ENCODE measurements around the gene OLA1.

OLA1 gene

DNA sequence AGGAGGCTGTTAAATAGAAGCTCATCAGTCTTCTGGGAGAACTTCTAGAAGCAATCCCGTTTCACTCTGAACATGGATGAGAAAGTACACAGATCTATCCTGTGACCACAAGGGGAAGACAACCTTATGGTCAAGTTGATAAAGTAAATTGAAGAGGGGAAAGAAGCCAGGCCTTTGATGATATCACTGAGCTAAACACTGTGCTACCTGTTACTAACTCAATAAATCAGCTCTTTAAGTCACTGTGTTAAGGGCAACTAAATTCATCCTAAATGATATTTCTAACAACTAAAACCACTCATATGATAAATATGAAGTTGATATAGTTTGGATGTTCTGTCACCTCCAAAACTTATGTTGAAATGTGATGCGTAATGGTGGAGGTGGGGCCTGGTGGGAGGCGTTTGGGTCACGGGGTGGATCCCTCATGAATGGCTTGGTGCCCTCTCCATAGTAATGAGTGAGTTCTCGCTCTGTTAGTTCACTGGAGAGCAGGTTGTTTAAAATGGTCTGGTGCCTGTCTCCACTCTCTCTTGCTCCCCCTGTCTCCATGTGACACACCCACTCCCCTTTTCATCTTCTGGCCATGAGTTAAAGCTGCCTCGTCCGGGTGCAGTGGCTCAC is 23.6 kb downstream of the OLA1 start:
- DNase-seq (ENCODE audit: low spot score) = no peak

DNA sequence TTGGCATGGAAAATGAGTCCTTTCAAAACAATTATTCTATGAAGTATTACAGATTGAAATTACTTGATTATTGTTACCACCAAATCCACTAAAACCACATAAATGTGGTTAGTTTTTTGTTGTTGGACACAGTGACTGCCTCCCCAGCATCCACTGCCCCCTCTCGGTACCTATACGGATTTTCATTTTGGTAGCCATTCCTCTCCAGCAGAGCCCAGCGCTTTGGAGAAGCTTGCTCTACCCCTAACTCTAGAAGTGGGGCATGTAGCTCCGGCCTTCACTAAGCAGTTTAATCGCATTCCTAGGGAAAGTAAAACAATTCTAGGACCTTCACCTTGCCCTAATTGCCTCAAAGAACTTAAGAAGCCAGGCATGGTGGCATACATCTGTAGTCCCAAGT is 24.2 kb downstream of the OLA1 start:
- no peak for DNase-seq (ENCODE audit: low spot score)

DNA sequence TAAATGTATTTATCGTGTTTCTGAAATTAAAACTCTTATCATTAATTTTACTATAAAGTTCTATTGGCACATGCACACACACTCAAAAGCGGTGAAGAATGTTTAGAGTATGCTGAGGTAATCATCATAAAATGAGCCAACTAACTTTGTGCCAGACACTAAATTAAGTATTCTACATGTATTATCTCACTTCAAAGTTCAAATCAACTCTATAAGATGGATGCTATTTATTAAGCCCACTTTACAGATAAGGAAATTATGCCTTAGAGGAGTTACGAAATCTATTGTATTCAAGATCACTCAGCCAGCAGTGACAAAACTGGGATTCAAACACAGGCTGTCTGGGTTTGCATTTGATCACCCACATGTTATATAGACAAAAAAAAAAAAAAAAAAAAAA is 24.9 kb downstream of the OLA1 start:
- no peak for DNase-seq (ENCODE audit: low spot score)

DNA sequence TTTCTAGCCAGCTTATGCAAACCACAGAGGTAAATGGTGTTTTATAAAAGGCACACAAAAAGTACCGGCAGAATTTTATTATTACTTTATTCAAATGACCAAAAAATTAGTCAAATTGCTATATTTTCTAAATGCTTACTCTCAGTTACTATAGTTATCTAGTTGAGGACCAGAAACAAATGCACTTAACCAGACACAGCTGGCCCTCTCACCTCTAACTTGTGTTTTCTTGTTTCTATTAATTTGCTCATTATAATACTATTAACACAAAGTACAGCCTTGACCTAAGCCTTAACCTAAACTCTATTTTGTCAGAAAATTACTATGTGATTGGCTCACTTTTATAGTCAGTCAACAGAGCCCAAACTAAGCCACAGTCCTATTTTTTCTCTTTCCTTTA is 26.2 kb downstream of the OLA1 start:
- DNase-seq (ENCODE audit: low spot score) = no peak

DNA sequence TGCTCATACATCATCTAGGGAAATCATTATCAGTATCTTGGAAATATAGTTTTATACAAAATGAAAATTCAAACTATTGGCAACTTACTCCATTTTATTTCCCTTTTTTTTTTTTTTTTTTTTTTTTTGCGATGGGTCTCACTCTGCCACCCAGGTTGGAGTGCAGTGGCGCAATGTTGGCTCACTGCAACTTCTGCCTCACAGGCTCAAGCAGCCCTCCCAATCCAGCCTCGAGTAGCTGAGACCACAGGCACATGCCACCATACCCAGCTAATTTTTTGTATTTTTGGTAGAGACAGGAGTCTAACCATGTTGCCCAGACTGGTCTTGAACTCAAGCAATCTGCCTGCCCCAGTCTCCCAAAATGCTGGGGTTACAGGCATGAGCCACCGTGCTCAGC is 29.0 kb downstream of the OLA1 start:
- DNase-seq (ENCODE audit: low spot score) = no peak

DNA sequence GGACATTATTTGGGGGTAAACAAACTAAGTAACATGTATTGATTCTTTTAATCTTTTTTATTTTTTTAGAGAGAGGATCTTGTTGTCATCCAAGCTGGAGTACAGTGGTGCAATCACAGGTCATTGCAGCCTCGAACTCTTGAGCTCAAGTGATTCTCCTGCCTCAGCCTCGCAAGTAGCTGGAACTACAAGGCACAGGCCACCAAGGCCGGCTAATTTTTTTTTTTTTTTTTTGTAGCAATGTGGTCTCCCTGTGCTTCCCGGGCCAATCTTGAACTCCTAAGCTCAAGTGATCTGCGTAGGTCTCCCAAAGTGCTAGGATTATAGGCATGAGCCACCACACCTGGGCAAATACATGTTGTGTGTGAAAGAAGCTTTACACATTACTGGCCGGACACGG is 29.6 kb downstream of the OLA1 start:
- no peak for DNase-seq (ENCODE audit: low spot score)

DNA sequence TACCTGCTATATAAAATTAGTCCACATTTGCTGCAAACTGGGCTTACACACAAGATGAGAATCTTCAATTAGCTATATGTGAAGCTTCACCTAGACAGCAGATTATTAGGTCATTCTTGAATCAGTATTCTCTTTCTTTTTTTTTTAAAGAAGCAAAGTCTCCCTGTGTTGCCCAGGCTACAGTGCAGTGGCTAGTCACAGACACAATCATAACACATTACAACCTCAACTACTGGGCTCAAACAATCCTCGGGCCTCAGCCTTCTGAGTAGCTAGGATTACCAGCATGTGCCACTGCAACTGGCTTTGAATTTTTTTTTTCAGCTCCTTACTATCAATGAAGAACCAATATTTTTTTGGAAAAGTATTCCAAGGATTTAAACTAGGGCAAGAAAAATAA is 30.5 kb downstream of the OLA1 start:
- peak; percentile 17 for DNase-seq (ENCODE audit: low spot score)

DNA sequence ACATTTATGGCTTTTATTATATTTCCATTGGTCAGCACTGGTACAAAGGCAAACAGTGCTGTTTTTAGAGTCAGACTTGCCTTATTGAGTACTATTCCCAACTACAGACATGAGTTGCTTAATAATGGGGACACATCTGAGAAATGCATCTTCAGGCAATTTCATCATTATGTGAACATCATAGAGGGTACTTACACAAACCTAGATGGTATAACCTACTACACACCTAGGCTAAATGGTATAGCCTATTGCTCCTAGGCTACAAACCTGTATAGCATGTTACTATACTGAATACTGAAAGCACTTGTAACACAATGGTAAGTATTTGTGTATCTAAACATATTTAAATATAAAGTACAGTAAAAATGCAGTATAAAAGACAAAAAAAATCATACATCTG is 36.4 kb downstream of the OLA1 start:
- no peak for DNase-seq (ENCODE audit: low spot score)

DNA sequence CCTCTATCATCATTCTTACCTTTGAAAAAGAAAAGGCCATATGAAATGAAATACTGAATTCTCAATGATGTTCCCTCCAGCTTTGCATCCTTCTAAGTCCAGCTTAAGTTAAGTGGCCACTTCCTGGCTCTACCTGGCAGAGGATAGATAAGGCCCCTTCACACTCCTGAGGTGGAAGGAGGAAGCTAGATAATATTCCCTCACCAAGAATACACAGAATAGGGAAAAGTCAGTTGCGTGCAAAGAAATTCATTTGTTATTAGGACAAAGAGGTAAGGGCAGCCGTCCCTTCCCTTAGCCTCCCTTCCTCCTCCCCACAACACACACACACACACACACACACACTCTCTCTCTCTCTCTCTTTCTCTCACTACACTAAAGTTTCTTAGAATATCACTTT is 37.5 kb downstream of the OLA1 start:
- DNase-seq (ENCODE audit: low spot score) = no peak

DNA sequence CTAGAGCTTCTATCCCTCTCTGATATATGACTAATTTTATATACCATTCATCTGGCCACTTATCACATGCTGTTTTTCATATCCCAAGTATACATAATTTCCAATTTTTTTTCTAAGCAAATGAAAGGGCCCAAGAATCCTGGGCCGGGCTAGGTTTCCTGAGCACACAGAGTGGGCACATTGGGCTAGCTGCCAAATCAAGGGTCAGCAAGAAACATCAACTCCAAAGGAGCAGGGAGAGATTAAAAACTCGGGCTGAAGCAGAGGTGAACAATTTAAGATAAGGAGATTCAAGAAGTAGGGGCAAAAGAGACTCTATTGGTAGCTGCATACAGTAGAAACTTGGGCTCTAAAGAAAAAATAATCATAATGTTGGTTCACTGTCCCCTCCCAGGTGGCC is 39.0 kb downstream of the OLA1 start:
- no peak for DNase-seq (ENCODE audit: low spot score)

DNA sequence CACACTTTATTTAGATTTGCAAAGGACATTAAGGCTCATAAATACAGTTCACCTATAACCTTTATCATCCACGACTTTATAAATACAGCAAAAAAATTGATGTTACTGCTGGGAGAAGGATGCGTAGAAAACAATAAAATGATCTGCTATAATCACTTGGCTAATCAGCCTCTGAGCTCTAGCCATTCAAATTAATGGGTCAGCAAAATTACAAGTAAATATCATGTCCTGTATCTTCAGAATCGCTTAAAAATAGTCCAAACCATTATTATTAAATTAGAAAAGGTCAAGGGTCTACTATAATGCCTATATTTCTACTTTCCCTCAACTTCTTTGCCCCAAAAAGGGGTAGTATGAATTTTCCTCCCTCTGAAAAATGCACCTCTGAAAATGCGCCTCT is 40.3 kb downstream of the OLA1 start:
- no peak for DNase-seq (ENCODE audit: low spot score)

DNA sequence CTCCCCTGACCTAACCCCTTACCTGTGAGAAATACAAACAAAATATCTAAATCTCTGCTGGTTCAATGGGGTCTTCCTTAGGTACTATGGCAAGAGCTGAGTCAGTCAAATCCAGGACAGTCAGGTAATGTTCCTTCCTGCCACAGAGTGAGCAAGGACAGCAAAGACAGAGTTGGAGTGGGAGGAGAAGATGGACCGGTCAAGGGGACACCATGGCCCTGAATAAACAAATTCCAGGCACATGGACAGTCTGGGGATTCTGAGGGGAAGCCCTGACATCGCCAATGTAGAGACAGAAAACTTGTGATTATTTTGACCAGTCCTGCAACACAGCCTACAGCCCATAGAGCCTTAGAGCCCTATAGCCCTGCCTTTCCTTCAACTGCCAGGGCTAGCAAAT is 42.8 kb downstream of the OLA1 start:
- no peak for DNase-seq (ENCODE audit: low spot score)

DNA sequence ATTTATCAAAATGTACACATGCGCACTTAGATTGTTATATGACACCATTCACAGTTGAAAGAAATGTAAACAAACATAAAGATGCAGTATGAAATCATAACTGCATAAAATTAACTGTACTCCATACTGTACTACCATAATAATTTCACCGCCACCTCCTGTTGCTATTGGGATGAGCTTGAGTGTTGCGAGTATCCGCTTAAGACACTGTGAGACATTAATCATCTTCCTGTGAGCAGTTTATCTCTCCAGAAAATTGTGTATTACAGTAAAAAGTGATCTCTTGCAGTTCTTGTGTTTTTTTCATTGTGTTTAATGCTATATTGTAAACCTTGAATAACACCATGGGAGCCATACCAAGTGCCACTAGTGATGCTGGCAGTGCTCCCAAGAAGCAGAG is 46.1 kb downstream of the OLA1 start:
- DNase-seq (ENCODE audit: low spot score) = no peak

DNA sequence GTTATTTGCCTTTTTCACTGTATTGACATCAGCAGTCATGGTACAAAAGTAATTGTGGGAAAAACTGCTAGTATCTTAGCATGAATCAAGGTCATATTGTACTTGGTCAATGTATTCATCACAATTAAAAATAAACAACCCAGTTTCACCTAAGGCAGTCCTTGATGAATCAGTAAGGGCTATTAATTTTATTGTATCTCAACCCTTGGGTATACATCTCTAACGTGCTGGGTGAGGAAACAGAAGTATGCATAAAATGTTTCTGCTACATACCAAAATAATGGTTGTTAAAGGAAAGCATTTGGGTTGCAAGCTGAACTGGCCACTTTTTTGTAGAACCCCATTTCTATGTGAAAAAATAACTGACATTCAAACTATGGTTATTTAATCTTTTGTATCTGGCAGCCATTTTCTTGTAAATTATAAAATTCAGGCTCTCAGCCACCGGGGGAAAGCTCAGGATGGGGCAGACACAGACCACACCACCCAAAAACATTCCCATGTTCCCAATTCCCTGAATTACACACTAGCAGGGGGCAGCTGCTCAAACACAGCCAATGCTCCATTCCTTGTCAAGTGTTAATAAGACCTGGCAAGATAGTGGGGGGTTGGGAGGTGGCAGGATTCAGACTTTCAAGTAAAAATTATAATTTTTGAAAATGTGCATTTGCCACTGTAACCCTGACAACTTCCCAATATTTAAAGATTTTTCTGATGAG is 49.3 kb downstream of the OLA1 start:
- DNase-seq (ENCODE audit: low spot score) = no peak

DNA sequence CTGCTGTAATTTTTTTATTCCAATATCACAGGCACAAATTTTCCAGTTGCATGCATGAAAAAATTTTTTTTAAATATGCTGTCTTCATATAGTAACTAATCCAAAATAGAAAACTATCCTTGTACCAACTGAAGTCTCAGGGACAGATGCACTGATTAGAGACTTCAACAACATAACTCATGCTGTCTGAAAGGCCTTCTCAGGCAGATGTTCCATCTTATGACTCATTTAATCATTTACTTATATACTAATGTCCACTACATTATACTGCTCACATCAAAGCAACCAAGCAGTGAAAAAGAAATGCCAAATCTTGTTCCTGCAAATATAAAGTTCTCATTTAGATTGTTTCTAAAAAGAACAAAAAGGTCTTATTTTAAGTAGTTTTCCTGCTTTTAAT is 53.1 kb downstream of the OLA1 start:
- DNase-seq (ENCODE audit: low spot score) = no peak

DNA sequence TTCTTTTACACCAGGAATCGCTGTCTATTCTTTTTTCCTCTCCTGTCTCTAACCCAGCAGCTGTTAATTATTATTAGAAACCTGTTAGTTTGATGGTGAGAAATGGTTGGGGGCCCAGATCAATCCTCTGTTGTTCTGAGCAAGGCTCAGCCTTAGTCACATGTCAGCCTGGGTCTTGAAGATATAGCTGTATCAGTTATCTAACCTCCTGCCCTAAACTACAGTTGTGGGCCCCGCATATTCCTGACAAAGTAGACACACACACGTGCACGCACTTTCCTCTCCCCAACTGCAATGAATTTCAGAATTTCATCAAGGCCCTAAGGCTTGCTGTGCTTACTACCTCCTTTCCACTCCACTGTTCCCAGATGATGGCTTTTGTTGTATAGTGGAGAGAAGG is 54.6 kb downstream of the OLA1 start:
- no peak for DNase-seq (ENCODE audit: low spot score)

DNA sequence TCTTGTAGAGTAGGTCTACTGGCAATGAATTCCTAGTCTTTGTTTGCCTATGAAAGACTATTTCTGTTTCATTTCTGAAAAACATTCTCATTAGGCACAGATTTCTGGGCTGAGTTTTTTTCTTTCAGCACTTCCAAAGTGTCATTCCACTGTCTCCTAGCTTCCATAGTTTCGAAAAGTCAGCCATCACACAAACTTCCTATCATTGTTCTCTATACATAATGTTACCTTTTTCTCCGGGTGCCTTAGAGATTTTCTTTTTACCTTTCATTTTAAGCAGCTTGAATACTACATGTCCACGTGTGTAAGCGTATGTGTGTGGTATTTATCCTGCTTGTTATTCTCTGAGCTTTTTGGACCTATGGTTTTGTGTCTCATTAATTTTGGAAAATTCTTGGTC is 55.7 kb downstream of the OLA1 start:
- DNase-seq (ENCODE audit: low spot score) = no peak

DNA sequence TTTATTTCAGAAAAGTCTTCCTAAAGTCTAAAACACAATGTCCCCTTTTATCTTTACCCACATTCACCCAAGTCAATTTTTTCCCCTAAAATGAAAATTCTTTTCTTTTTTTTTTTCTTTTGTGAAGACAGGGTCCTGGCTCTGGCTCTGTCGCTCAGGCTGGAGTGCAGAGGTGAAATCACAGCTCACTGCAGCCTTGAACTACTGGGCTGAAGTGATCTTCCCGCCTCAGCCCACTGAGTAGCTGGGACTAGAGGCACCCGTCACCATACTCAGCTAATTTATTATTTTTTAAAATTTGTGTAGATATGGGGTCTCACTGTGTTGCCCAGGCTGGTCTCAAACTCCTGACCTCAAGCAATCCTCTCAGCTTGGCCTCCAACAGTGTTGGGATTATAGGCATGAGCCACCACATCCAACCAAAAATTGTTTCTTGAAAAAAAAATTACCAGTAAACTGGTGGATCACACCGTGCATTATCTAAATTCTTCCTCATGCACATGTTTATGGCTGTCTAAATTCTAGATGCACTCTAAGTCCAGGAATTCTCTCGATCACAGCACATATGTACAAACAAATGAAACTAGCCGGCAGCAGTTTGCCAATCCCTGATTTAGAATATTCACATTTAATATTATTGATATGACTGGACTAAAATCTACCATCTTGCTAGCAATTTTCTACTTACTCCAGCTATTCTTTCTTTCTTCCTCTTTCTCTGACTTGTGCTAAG is 56.8 kb downstream of the OLA1 start:
- no peak for DNase-seq (ENCODE audit: low spot score)

DNA sequence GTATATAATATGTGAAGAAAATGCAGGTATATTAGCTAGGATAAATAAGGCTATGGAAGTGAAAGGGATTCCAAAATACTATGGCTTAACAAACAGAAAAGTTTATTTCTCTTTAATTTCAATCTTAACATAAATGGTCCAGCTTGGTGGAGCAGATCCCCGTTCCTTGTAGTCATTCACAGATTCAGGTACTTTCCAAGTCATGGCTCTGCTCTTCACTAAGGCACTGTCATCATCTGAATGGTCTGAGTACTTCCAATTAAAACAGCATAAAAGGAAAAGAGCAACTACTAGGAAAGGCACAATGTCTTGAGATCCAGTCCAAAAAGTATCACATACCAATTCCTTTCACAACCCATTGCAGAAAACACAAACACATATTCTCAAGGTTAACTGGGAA is 63.4 kb downstream of the OLA1 start:
- DNase-seq (ENCODE audit: low spot score) = no peak

DNA sequence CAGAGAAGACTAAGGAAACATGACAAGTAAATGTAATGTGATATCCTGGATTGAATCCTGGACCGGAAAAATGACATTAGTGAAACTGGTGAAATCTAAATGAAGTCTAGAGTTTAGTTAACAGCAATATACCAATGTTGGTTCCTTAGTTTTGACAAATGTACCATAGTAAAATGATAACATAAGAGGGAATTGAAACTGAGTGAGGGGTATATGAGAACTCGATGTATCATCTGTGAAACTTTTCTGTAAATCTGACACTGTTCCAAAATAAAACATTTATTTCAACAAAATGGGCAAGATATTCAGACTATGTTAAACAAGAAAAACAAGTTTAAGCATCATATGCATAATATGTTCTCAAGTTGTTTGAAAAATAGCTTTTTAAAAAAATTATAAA is 63.8 kb downstream of the OLA1 start:
- no peak for DNase-seq (ENCODE audit: low spot score)

DNA sequence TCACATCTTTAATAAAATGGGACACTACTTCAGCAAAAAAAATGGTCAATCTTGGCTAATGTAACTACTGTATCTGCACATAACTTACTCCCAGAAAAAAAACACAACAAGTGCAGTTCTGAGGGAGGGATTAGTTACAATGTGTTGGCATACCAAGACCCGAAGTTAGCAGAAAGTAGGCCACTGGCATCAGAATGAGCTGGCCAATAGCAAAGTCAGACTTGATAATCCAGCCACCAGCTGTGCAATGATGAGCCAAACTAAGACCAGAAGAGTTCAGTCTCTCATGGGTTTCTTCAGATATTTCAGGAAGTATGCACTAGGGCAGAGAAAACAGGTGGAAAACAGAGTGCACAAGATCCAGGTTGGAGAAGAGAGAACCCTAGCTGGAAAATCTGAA is 65.3 kb downstream of the OLA1 start:
- no peak for DNase-seq (ENCODE audit: low spot score)

DNA sequence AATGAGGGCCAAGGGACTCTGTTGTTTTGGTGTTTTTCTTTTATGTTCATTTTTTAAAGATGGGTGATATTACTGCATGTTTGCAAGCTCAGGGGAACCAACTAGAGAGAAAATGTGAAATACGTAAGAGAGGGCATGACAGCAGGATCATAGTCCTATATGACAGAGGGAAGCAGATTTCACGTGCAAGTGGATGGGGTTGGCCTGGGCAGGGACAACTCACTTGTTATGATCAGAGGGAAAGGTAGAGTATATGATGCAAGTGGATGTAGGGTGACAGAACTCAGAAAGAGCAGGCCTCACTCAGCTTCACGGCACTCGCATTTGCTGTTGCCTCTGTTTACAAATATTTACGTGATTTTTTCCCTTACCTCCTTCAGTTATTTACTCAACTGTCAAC is 67.0 kb downstream of the OLA1 start:
- no peak for DNase-seq (ENCODE audit: low spot score)

DNA sequence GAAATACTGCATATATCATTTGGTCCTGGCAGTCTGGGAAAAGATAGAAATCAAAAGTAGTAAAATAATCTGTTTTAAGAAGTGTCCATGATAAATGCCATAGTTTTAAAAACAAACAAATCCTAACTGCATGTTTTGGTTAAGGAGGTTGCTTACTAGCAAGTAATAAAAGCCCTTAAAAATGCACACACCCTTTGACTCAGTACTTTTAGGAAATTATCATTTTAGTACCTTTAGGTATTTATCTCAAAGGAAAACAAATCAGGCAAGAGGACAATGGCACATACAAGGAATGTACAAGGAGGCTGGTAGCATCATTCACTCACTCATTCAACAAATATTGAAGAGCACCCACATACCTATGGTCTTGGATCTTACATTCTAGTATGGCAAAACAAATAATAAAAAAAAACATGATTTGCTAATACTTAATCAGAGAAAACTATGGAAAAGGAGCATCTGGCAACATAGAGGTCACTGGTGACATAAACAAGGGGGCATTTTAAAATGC is 67.6 kb downstream of the OLA1 start:
- no peak for DNase-seq (ENCODE audit: low spot score)
